ENCODE results near the gene SPRY2.

Gene SPRY2, protein sequence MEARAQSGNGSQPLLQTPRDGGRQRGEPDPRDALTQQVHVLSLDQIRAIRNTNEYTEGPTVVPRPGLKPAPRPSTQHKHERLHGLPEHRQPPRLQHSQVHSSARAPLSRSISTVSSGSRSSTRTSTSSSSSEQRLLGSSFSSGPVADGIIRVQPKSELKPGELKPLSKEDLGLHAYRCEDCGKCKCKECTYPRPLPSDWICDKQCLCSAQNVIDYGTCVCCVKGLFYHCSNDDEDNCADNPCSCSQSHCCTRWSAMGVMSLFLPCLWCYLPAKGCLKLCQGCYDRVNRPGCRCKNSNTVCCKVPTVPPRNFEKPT

DNA sequence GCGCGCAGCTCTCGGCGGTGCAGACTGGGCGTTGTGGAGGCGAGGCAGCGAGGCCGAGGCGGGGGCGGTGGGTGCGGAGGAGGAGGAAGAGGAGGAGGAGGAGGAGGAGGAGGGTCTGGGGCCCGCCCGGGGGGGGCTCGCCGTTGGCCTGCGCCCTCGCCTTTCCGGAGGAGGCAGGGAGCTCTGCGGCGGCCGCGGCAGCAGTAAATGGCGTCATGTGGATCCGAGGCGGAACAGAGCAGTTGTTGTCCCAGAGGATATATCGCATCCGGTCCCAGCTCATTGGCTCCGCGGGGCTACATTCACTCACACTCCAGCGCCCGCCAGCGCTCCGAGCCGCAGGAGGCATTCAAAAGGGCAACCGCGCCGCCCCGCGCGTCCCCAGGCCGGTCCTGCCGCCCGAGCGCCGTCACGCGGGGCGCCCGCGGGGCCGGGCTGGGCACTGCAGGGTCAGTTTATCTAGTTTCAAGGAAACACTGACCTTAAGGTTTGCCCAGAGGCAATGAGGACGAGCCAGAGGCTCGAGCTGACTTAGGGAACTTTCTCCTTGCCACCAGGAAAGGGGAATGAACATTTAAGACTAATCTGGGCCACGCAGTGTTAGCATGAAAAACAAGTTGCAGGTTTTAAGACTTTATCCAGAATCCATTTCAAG is at the start of gene SPRY2:
SPRY2 (minus strand) TSS at position 26 of the 655 bp plus-strand sequence. CDS start 3,421 bp downstream, outside the sequence.
- peak; percentile 93 for DNase-seq (ENCODE audit: low spot score)

DNA sequence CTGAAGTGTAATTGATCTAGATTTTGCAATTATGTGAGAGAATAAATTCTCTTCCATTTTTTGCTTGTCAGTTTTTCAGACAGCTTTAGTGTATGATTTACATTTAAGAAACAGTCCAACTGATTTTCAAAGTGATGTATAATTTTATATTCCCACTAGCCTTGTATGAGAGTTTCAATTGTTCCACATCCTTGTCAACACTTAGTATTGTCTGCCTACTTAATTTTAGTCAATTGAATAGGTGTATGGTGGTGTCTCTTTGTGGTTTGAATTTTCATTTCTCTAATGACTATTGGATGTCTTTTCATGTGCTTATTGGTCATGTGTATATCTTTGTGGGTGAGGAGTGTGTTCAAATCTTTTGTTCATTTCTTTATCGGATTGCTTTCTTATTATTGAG is 49.4 kb upstream of the SPRY2 start:
- no peak for DNase-seq (ENCODE audit: low spot score)
- no peak for FAIRE-seq

More for the DNA sequence above, at the start of gene SPRY2:
- FAIRE-seq = no peak

DNA sequence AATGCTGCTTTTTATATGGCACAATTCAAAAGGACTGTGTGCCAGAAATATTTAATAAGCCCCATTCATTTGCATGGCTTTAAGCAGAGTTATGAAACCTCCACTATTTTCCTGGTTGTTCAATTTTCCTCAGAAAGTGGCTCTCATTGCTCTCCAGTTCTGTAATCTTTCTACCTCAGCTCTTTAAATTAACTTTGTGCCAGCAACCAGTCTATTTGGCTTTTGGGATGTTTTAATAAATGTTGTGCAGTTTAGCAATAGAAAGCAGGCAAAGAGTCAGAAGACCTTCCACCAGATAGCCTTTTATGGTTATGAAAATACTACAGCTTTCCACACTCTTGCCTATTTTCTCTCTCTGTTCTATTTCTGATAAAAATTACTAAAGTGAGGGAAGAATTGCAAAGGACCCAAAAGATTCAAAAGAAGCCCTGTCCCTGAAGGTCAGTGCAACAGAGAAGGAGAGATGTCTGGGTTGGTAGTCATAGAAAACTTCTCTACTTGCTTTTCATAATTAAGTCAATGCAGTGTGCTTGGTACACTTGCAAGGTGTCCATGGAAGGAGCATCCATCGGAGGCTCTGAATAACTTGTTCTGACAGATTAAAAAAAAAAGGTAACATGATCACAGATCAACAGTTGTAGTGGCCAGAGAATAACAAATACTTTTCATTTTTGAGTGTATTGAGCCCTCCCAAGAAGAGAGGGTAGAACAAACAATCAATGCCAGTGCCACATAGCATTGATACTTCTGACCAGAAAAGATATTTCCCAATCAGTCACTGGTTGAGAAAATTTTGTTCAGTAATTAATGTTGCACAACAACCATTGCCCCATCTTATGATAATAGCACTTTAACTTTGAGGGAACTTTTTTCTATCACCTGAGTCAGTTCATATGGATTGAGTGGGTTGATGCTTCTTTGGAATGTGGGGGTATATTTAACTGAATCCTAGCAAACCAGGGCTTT is 48.4 kb upstream of the SPRY2 start:
- DNase-seq (ENCODE audit: low spot score) = no peak
- no peak for FAIRE-seq

DNA sequence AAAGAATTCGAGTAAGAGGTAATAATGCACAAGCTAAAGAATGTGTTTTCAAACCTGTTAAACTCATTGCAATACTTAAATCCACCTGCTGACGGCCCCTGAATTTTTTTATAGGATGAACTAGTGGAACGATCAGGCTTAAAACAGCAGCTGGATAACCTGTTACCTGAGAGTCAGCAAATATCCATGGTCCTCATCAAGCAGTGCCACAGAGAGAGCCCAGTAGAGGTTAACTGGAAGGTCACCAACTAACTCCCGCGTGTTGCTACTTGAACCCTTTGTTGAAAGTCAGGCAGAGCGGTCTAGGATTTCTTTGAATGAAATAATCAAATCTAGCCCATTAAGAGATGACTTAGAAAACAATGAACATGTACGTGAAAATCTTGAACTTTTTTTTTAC is 47.6 kb upstream of the SPRY2 start:
- no peak for DNase-seq (ENCODE audit: low spot score)
- no peak for FAIRE-seq

DNA sequence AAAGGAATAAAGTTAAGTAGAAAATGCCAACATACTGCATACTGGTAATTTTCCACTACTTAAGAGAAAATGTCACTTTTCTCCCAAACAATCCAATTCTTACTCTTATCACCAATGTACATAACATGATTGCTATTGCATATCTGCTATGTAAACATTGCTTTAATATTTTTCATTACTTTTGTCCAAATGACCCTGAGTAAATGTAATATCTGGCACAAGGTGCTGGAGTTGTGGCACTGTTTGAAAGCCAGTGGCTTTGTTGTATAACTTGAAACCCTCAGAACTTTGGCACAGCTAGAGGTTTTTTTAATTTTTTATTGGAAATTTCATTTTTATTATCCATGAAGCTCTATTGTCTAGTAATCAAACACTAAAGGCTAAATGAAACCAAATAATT is 45.7 kb upstream of the SPRY2 start:
- DNase-seq (ENCODE audit: low spot score) = no peak
- no peak for FAIRE-seq

DNA sequence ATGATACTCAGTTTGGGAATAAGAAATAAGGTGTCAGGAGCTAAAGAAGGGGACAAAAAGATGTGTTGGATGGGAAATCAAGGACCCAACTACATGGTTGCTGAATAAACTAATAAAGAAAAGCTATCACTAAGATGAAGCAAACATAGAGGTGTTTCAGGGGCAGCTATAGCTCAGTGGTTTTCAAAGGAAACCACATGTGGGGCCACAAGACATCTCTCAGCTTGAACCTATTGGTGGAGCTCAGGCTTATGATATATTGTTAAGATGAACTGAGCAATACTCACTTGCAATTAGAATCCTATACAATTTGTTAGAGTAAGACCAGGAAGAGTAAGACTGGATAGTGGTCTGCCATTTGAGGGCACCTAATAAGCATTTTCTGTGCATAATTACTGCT is 45.1 kb upstream of the SPRY2 start:
- DNase-seq (ENCODE audit: low spot score) (no peak), FAIRE-seq (no peak)

DNA sequence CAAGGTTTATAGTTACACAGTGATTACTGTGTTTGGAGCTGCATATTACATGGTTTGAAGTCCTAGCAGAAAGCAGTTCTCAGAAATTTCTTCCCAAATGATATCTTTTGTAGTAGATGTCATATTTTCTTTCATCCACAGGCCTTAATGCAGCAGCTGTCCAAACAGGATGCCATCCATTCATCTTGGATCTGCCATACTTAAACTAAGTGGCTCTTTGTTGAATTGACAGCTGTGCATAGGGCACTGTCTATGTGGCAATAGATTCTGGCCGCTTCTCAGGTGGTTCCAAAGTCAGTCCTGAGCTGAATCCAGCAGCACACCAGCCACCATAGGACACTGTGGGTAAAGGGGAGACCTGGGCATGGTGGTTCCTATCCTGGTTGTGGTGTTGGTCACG is 41.6 kb upstream of the SPRY2 start:
- FAIRE-seq (no peak), DNase-seq (ENCODE audit: low spot score) (no peak)

DNA sequence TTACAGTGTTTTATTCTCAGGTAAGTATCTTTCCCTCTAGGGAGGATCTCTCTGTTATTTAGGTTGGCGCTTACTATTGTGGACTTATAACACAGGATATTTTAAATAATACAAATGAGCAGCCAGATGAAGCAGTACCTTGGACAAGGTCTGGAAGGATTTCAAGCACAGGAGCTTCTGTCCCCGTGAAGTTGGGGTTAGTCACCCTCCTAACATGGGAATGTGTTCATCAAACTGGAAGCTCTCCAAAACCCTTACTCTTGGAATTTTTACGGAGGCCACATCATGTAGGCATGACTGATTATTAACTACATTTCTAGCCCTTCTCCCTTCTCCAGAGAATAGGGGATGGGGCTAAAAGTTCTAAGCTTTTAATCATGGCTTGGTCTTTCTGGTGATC is 38.3 kb upstream of the SPRY2 start:
- FAIRE-seq (peak; percentile 92), DNase-seq (ENCODE audit: low spot score) (peak; percentile 91)

DNA sequence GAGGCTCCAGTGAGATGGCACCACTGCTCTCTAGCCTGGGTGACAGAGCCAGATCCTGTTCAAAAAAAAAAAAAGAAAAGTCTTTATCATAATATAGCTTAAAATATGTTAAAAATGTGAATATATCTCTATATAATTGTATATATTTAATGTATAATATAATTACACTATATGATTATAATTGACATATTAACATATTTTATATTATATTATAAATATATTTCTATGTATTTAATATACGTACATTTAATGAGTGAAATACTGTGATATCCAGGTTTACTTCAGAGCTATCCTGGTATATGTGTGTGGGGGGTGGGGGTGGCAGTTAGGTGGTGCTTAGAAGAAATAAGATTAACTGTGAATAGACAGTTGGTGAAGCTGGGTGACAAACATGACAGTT is 35.6 kb upstream of the SPRY2 start:
- DNase-seq (ENCODE audit: low spot score) (no peak), FAIRE-seq (no peak)

DNA sequence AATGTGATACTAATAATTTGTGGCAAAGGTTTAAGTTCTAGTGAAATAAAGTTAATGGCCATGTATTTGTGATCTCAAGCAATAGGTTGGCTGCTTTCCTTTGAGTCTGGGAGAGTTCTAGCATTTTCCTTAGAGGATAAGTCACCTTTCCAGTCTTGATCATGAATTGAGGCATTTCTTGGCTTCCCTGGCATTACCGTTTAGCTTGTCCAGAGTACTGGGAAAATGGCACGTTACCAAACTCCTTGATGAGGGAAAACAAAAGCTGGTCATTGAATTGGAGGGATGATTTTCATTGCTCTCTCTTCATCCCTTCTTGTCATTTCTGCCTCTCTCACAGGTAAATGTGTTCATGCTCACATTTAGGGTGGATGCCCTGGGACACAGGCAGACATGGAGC is 34.0 kb upstream of the SPRY2 start:
- DNase-seq (ENCODE audit: low spot score) (no peak), FAIRE-seq (no peak)

DNA sequence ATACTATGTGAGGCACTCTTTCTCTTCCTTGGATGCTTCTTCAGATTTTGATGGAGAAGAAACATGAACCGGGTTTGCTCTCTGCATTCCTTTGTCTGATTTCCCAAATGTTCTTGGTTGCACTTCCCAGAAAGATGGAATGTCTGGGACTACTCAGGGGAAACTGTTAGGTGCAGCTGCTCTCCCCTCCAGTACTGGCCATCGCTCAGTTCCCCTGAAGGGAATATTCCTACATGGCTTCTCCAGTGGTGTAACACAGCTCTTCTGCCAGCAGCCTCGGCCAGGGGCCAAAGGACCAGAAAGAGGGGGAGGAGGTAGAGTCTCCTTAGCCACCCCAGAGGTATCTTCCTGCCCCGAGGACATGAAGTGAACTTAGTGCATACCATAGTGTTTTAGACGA is 33.5 kb upstream of the SPRY2 start:
- no peak for DNase-seq (ENCODE audit: low spot score)
- FAIRE-seq = no peak

DNA sequence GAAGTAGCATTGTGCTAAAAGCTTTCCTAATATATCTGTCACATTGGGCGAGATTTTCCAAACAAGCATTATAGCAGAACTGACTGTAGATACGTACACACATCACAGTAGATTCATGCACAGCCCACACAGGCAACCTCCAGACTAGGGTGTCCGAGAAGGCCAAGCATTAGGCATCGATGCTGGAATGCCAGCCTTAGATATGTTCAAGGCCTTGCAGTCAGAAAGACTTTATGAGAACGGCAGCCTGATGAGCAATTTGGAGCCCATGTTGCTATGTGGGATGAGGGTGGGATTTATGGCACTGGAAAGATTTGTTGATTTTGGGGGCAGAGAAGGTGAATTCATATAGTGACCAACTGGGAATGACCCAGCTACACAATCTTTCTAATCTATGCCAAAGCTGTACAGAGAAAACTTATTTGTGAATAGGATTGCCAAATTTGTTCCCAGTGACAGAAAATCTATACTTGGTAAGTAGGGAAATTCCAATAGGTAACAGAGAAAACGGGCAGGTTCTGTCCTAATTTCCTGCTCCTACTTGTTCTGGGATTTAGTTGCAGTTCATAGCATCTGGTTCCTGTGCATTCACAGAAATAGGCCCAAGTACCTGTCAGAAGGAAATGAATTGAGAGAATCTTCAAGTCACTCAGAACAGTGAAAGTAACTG is 31.0 kb upstream of the SPRY2 start:
- FAIRE-seq = no peak
- DNase-seq (ENCODE audit: low spot score) = no peak

DNA sequence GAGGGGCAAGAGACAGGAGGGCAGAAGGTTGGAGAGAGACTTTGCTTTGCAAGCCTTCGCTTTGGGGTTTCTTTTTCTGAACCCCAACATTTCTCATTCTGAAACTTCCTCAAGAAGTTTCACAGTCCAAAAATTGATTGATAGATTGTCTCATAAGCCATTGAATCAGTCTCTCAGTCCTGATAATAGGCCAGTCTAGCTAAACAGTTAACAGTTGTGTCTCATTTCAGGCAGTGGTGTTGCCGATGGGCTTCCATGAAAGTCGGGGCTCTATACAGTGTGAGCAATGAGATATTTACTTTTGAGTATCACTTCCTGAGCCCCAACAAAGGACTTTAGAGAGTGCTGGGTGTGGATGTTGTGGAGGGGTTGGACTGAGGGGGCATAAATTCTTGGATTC is 26.5 kb upstream of the SPRY2 start:
- FAIRE-seq (no peak), DNase-seq (ENCODE audit: low spot score) (no peak)

DNA sequence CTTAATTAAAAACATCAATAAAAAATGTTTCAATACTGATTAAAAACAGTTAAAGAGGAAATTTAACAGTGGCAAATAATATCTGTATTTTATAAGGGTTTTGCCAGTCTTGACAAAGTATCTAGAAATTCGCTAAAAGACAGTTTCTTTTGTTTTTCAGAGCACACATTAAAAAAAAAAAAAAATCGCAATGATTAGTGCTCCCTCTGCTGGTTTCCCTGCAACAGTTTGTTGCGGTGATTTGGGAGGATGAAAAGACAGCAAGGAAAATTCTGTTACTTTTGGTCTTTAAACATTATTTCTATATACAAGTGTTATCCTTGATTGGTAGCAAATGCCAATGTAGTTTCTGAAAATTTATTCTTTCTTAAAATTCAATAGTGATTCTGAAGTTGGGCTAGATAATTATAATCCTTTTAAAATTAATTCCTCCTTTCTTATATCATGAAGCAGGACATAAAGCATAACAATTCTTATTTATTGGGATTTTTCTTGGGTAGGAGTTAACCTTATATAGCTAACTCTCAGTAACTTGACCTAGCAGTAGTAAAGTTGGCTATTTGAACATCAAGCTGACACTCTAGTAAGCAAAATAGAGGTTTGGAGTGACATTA is 23.1 kb upstream of the SPRY2 start:
- FAIRE-seq (peak; percentile 63), DNase-seq (ENCODE audit: low spot score) (no peak)

DNA sequence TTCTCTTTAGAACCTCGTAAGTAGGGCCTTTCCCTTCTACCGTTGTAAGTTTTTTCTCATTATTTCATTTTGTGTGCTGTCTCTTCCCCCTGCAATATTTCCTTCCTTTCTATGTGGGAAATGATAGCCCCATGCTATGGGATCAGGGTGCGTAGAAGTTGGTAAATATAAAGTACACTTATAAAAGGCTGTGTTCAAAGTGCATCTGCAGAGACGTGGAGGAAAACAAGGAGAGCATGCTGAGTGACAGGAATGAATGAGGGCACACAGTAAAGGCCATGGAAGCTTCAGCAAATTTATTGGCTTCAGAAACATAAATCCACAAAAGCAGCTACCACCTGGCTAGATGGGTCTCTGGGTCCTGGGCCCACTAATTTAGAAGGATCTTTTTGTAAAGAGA is 21.6 kb upstream of the SPRY2 start:
- FAIRE-seq = no peak
- DNase-seq (ENCODE audit: low spot score) = no peak

DNA sequence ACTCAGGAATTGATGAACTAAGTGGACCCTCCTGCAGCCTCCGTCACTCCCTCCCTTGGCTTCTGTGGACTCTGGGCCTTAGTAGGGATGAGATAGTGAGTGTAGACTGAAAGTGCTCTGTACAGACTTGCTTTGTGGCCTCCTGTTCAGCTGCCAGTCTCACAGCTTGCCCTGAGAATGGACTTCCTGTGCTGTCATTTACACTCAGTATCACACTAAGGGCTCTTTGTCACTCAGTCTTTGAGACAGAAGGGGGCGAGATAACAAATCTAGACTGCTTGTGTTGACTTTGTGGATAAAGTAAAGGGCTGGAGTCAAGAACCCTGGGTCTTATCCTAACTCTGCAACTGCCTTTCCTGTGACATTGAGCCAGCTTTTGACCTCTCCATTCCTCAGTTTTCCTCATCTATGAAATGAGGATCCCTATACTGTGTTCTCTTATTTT is 21.0 kb upstream of the SPRY2 start:
- no peak for DNase-seq (ENCODE audit: low spot score)
- FAIRE-seq = no peak

DNA sequence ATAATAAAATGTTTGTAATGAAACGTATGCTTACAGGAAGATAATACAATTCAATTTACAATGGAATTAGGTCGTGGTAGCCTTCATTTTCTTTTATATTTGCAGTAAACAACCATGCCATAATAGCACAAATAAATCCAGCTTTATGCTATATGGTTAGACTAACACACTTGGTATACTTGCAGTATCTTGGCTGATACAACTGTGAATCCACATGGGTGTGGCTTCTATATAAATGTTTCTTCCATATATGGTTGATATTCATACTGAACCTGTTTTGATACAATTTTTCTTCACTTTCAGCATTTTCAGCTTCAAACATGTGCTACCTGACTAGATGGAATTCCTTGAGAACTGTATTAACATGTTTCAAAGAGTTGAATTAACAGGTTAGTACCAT is 20.4 kb upstream of the SPRY2 start:
- DNase-seq (ENCODE audit: low spot score) (no peak), FAIRE-seq (no peak)

DNA sequence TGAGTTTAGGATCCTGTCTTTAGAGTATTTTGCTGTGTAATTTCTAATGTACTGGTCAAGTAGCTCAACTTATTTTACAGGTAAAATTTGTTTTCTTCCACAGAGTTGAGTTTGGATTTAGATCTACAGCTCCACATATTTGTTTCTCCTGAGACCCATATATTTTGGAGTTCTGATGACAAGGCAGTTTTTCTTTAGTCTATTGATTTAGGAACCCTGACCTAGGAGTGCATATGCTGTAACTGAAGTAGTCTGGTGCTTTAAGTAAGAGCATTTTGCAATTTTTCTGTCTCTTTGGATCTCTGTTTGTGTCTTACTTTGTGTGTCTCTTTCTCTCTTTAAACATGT is 19.5 kb upstream of the SPRY2 start:
- DNase-seq (ENCODE audit: low spot score) = no peak
- FAIRE-seq = no peak

DNA sequence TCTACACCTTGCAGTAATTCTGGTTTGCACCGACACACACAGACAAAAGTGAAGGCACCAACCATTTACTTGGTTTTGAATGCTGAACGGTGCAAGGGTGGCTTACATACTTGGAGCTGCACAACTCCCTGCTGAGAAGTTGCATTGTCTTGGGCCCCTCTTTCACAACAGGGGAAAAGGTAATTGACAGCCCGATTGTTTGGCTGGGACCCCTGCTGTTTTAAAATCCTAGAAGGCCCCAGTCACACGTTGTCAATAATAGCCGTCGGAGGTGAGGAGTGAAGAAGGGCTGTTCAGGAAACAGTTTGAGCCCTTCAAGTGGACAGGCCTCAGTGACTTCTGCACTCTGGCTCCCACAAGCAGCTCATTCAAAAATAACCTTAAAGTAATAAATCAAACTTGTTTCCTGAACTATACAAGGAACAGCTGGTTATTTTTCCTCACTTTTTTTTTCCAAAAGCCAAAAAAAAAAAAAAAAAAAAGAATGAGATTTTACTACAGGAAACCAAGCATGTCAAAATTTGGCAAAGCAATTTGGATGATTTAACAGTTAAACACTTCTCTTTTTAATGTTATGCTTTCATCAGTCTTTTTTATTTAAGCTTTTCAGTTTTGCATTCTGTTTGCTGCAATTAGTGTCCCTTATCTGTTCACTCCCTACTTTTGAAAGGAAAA is 19.0 kb upstream of the SPRY2 start:
- DNase-seq (ENCODE audit: low spot score) = no peak
- no peak for FAIRE-seq

DNA sequence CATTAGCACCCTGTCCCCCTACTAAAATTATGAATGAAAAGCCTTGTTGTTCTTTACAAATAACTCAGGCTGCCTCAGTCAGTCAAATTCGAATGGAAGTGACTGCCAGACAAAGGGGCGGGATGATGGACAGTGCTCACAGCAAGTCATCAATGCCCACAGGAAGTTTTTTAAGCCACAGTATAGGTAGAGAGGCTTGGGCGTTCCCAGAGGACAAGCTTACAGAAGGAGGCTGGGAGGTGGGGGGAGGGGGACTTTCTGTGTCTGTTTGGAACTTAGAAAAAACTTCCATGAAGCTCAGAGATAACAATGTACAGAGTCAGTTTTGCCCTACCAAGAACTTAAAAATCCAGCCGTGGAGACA is 18.5 kb upstream of the SPRY2 start:
- DNase-seq (ENCODE audit: low spot score) (no peak), FAIRE-seq (no peak)

Data from RCC 7860 (cell line).